Stomach (tissue), 9 donors: ENCODE data around the gene ZNF283. TPM values are rescaled to one million over a fixed set of nuclear protein-coding genes. Genes with fewer than 3 reads are reported as not detected.

Source experiments
- DNase-seq, 2 donors: peaks; one replicate each; pipeline versions ENCODE4 v3.0.0 to v3.0.0-alpha.2; 2013 to 2019
- H3K27ac ChIP-seq, 5 donors: fragments of 200-600 bp in 4 of 5; sonication (generic) in 4 of 5; one replicate each; pipeline ENCODE4 v1.5.1; 2013 to 2019; ENCODE audit warnings: mild to moderate bottlenecking in 1 of 5, moderate library complexity in 1 of 5
- H3K27me3 ChIP-seq, 3 donors: fragments of 200-600 bp; sonication (generic); one replicate each; pipeline ENCODE4 v1.5.1; 2017 to 2019; ENCODE audit warnings: mixed run types in 1 of 3
- H3K36me3 ChIP-seq, 4 donors: fragments of 200-600 bp; sonication (generic); 1 replicate in 3 of 4; 2 replicates in 1 of 4; pipeline ENCODE4 v1.5.1; 2016 to 2019
- H3K4me1 ChIP-seq, 4 donors: fragments of 200-600 bp; sonication (generic); one replicate each; pipeline ENCODE4 v1.5.1; 2016 to 2019
- H3K4me3 ChIP-seq, 4 donors: fragments of 200-600 bp; sonication (generic) in 3 of 4; one replicate each; pipeline ENCODE4 v1.5.1; 2016 to 2019; ENCODE audit warnings: mild to moderate bottlenecking in 1 of 4
- H3K9me3 ChIP-seq, 4 donors: fragments of 200-600 bp; sonication (generic); one replicate each; pipeline ENCODE4 v1.5.1; 2016 to 2019
- CTCF ChIP-seq, 7 experiments: fragments of 450-650 bp in 4 of 7; fragments of 200-600 bp in 3 of 7; sonication (generic) in 3 of 7; IDR thresholded peaks; one replicate each; pipeline ENCODE4 v1.5.1; 2016 to 2019; ENCODE audit warnings: antibody characterized with exemption in 7 of 7, control low read depth in 2 of 7, mild to moderate bottlenecking in 1 of 7
- EP300 ChIP-seq: sonication (generic); formaldehyde crosslinking; IDR thresholded peaks from one replicate; pipeline ENCODE4 v1.6.1; 2017; ENCODE audit warnings: antibody characterized with exemption
- POLR2A ChIP-seq, 4 donors: fragments of 450-650 bp; IDR thresholded peaks; one replicate each; pipeline ENCODE4 v1.6.1; 2016; ENCODE audit warnings: antibody characterized with exemption in 4 of 4, control low read depth in 2 of 4, mild to moderate bottlenecking in 1 of 4, moderate library complexity in 1 of 4
- POLR2AphosphoS5 ChIP-seq, 3 donors: sonication (generic); formaldehyde crosslinking; IDR thresholded peaks; one replicate each; pipeline ENCODE4 v1.6.1; 2016; ENCODE audit warnings: antibody characterized with exemption in 3 of 3
- WGBS, 5 donors: extraction: QIAGEN DNeasy Blood & Tissue Kit in 3 of 5; methylation state at CpG; one replicate each; pipeline versions ENCODE4 v1.1.5 to v1.1.7; 2013 to 2018; 5-methylcytosine and 5-hydroxymethylcytosine counted together
- intact Hi-C: fragments of 100-400 bp; cut with DNase I; formaldehyde crosslinking; loops from one replicate; pipeline ENCODE4 v1.15.1; 2023; ENCODE audit warnings: low total_unique reads
- polyA plus RNA-seq, 3 donors: library from polyadenylated mRNA; stranded (reverse); fragments of 200-250 nt; gene quantifications; one replicate each; pipeline ENCODE4 v1.2.3, GENCODE V29; 2013
- total RNA-seq, 5 donors: library from RNA; depleted of rRNA; stranded (reverse); fragments of >200 nt; gene quantifications; one replicate each; pipeline versions ENCODE4 v1.1.0 to v1.2.3, GENCODE V29; 2014 to 2016
- donor health status: healthy with polysubstance abuse.
- donor health status: Bipolar disorder and iron deficiency.
- donor health status: healthy.

Gene ZNF283
- total and polyA plus RNA-seq, 8 donors = 0.61 to 46.6 (median 4.2) TPM; not detected in 1

GRCh38 chr19:43872547-43873336 lies 45.6 kb downstream of the ZNF283 start:
- DNase-seq = no peak
- TF ChIP-seq POLR2A (IDR thresholded peaks at IDR 0.05) (no peak), CTCF (IDR thresholded peaks at IDR 0.05) (no peak), EP300 (no peak), POLR2AphosphoS5 (IDR thresholded peaks at IDR 0.05) (no peak)
- peaks cover 37 to 97% (median 89%) of the 10 kb centered on the region in 4 donors for H3K9me3 ChIP-seq
- no peak overlapping the region for H3K4me3 ChIP-seq
- no peaks in the 10 kb centered on the region for H3K27me3 ChIP-seq
- H3K4me1 ChIP-seq = no peaks in the 10 kb centered on the region
- intact Hi-C loops = no loop called here
- WGBS, 5 donors = 84 to 90% (median 89%) methylated on average over 5 of the region's 5 CpGs
- H3K27ac ChIP-seq = no peak overlapping the region
- H3K36me3 ChIP-seq = peaks cover 0 to 40% (median 4%) of the 10 kb centered on the region in 4 donors

DNA sequence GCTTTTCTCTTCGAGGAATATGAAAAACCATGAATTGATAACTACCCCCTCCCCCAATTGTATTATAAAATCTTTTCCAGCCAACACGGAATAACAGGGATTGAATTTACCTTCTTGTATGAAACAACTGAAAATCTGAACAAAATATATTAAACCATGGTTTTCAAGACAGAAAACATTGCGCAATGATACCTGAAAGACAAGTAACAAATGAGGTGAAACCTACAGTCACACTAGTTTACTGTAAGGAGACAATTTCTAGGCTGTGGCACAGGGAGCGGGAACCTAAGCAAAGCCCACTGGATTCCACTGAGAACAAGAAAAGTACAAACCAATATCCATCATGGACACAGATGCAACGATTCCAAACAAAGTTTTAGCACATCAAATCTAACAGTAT lies 53.4 kb downstream of the ZNF283 start:
- 88 to 94% (median 92%) methylated on average over 5 of the region's 5 CpGs for WGBS, 5 donors
- H3K4me1 ChIP-seq = no peaks in the 10 kb centered on the region

GRCh38 chr19:43883864-43884263 lies 56.7 kb downstream of the ZNF283 start, which contains the start of gene ZNF404:
ZNF404 (minus strand) TSS chr19:43883964.
- 73 to 89% (median 84%) methylated on average over 2 of the region's 2 CpGs for WGBS, 5 donors
- Histone ChIP-seq H3K36me3 (peaks cover 0 to 49% (median 9%) of the 10 kb centered on the region in 4 donors), H3K27ac (no peak within 1 kb of the TSS), H3K27me3 (no peaks in the 10 kb centered on the region), H3K9me3 (peaks cover 19 to 99% (median 89%) of the 10 kb centered on the region in 4 donors), H3K4me1 (no peaks in the 10 kb centered on the region), H3K4me3 (no peak within 1 kb of the TSS)
- no peak for DNase-seq
- TF ChIP-seq POLR2A (IDR thresholded peaks at IDR 0.05) (no peak), CTCF (IDR thresholded peaks at IDR 0.05) (no peak), POLR2AphosphoS5 (IDR thresholded peaks at IDR 0.05) (no peak), EP300 (no peak)
- intact Hi-C loops = no loop called here

More for the DNA sequence above, 53.4 kb downstream of the ZNF283 start:
- intact Hi-C loops = no loop called here
- peaks cover 0 to 56% (median 14%) of the 10 kb centered on the region in 4 donors for H3K36me3 ChIP-seq
- no peaks in the 10 kb centered on the region for H3K27me3 ChIP-seq
- TF ChIP-seq CTCF (IDR thresholded peaks at IDR 0.05) (no peak), POLR2AphosphoS5 (IDR thresholded peaks at IDR 0.05) (no peak), EP300 (no peak), POLR2A (IDR thresholded peaks at IDR 0.05) (no peak)
- H3K4me3 ChIP-seq = no peak overlapping the region
- no peak for DNase-seq
- no peak overlapping the region for H3K27ac ChIP-seq
- peaks cover 22 to 93% (median 82%) of the 10 kb centered on the region in 4 donors for H3K9me3 ChIP-seq

DNA sequence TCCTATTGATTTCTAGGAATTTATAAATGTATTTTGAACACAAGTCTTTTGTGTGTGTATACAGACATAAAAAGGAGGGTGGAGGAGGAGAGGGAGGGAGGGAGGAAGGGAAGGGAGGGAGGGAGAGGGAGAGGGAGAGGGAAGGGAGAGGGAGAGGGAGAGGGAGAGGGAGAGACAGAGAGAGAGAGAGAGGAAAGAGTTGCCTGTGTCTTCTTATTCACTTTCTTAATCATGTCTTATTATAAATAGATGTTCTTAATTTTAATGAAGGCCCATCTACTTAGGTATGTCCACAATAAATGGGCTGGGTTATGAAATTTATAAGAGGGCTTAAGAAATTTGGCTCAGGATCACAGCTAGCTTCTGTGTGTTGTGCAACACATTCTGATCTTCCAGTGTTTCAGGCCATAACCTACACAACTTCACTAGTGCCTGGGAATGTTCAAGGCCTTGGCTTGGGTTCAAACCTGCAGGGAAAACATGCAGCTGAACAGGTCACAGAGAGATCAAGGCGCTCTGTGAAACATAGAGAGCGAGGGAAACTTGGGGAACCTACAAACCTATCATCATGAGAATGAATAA lies 68.7 kb downstream of the ZNF283 start:
- peaks cover 0 to 44% (median 5%) of the 10 kb centered on the region in 4 donors for H3K36me3 ChIP-seq
- TF ChIP-seq POLR2A (IDR thresholded peaks at IDR 0.05) (no peak), POLR2AphosphoS5 (IDR thresholded peaks at IDR 0.05) (no peak), EP300 (no peak), CTCF (IDR thresholded peaks at IDR 0.05) (no peak)
- H3K27me3 ChIP-seq = no peaks in the 10 kb centered on the region
- no peak for DNase-seq
- peaks cover 0 to under 1% (median under 1%) of the 10 kb centered on the region in 4 donors for H3K4me1 ChIP-seq
- 91 to 99% (median 93%) methylated on average over 2 of the region's 2 CpGs for WGBS, 5 donors
- intact Hi-C loops = no loop called here
- no peak overlapping the region for H3K4me3 ChIP-seq
- peaks cover 3 to 97% (median 66%) of the 10 kb centered on the region in 4 donors for H3K9me3 ChIP-seq
- no peak overlapping the region for H3K27ac ChIP-seq

Other genes starting within 250 kb of the ZNF283 start
- 10 to 100 TPM in 4 of 5 donors, 1 to 10 TPM in 1; 5.3 to 57.1 (median 25.3) TPM for gene IRGQ, start 231.2 kb upstream of the ZNF283 start, total RNA-seq
- gene IRGQ, start 231.2 kb upstream of the ZNF283 start, polyA plus RNA-seq = 1 to 10 TPM; 2.0 to 4.9 (median 2.6) TPM
- gene ZNF576, start 230.7 kb upstream of the ZNF283 start, total RNA-seq = 10 to 100 TPM in 3 of 5 donors, 1 to 10 TPM in 1, not detected in 1; 4.2 to 21.6 (median 15.9) TPM
- gene ZNF576, start 230.7 kb upstream of the ZNF283 start, polyA plus RNA-seq = 10 to 100 TPM; 13.7 to 18.2 (median 14.9) TPM
- gene SRRM5, start 215.2 kb upstream of the ZNF283 start, total RNA-seq = not detected
- gene SRRM5, start 215.2 kb upstream of the ZNF283 start, polyA plus RNA-seq = under 1 TPM in 2 of 3 donors, not detected in 1; 0.45 to 0.50 TPM
- 10 to 100 TPM in 4 of 5 donors, 1 to 10 TPM in 1; 7.8 to 72.7 (median 11.2) TPM for gene ZNF428, start 207.7 kb upstream of the ZNF283 start, total RNA-seq
- 10 to 100 TPM; 30.9 to 47.9 (median 42.8) TPM for gene ZNF428, start 207.7 kb upstream of the ZNF283 start, polyA plus RNA-seq
- 1 to 10 TPM in 4 of 5 donors, not detected in 1; 4.9 to 8.6 (median 6.2) TPM for gene CADM4, start 187.5 kb upstream of the ZNF283 start, total RNA-seq
- gene CADM4, start 187.5 kb upstream of the ZNF283 start, polyA plus RNA-seq = 10 to 100 TPM in 1 of 3 donors, 1 to 10 TPM in 2; 5.0 to 14.2 (median 8.9) TPM
- 10 to 100 TPM in 4 of 5 donors, 1 to 10 TPM in 1; 2.0 to 57.2 (median 26.1) TPM for gene PLAUR, start 157.2 kb upstream of the ZNF283 start, total RNA-seq
- gene PLAUR, start 157.2 kb upstream of the ZNF283 start, polyA plus RNA-seq = 10 to 100 TPM in 2 of 3 donors, 1 to 10 TPM in 1; 9.1 to 35.9 (median 31.1) TPM
- not detected for gene IRGC, start 111.2 kb upstream of the ZNF283 start, total RNA-seq
- gene IRGC, start 111.2 kb upstream of the ZNF283 start, polyA plus RNA-seq = not detected
- 10 to 100 TPM in 3 of 5 donors, 1 to 10 TPM in 2; 3.5 to 59.4 (median 11.3) TPM for gene SMG9, start 72.4 kb upstream of the ZNF283 start, total RNA-seq
- 10 to 100 TPM; 11.8 to 27.9 (median 22.1) TPM for gene SMG9, start 72.4 kb upstream of the ZNF283 start, polyA plus RNA-seq
- 100 to 1,000 TPM in 1 of 5 donors, 10 to 100 TPM in 3, 1 to 10 TPM in 1; 3.1 to 222 (median 32.7) TPM for gene KCNN4, start 46.3 kb upstream of the ZNF283 start, total RNA-seq
- gene KCNN4, start 46.3 kb upstream of the ZNF283 start, polyA plus RNA-seq = 10 to 100 TPM in 1 of 3 donors, 1 to 10 TPM in 2; 7.6 to 22.4 (median 8.6) TPM
- under 1 TPM in 1 of 5 donors, not detected in 4; 0.43 TPM for gene LYPD5, start 24.9 kb upstream of the ZNF283 start, total RNA-seq
- 1 to 10 TPM in 2 of 3 donors, under 1 TPM in 1; 0.61 to 3.9 (median 2.6) TPM for gene LYPD5, start 24.9 kb upstream of the ZNF283 start, polyA plus RNA-seq
- 1 to 10 TPM in 1 of 5 donors, under 1 TPM in 1, not detected in 3; 0.29 to 1.3 TPM for gene ZNF404, start 56.6 kb downstream of the ZNF283 start, total RNA-seq
- gene ZNF404, start 56.6 kb downstream of the ZNF283 start, polyA plus RNA-seq = 1 to 10 TPM in 1 of 3 donors, under 1 TPM in 2; 0.61 to 5.8 (median 0.93) TPM
- gene ZNF45, start 108.0 kb downstream of the ZNF283 start, total RNA-seq = 10 to 100 TPM in 1 of 5 donors, 1 to 10 TPM in 3, under 1 TPM in 1; 0.89 to 17.1 (median 8.1) TPM
- gene ZNF45, start 108.0 kb downstream of the ZNF283 start, polyA plus RNA-seq = 1 to 10 TPM; 3.3 to 4.9 (median 3.7) TPM
- gene ZNF221, start 123.9 kb downstream of the ZNF283 start, total RNA-seq = 10 to 100 TPM in 1 of 5 donors, 1 to 10 TPM in 3, not detected in 1; 1.4 to 12.1 (median 7.0) TPM
- gene ZNF221, start 123.9 kb downstream of the ZNF283 start, polyA plus RNA-seq = under 1 TPM; 0.31 to 0.76 (median 0.40) TPM
- gene ZNF155, start 156.9 kb downstream of the ZNF283 start, total RNA-seq = 1 to 10 TPM in 4 of 5 donors, not detected in 1; 4.2 to 9.4 (median 5.1) TPM
- gene ZNF155, start 156.9 kb downstream of the ZNF283 start, polyA plus RNA-seq = 1 to 10 TPM; 3.7 to 4.7 (median 3.8) TPM
- gene ZNF230, start 175.6 kb downstream of the ZNF283 start, total RNA-seq = 10 to 100 TPM in 1 of 5 donors, 1 to 10 TPM in 3, not detected in 1; 1.3 to 16.1 (median 6.3) TPM
- 1 to 10 TPM; 1.1 to 2.1 (median 1.1) TPM for gene ZNF230, start 175.6 kb downstream of the ZNF283 start, polyA plus RNA-seq
- 1 to 10 TPM in 2 of 5 donors, not detected in 3; 2.2 to 6.1 TPM for gene ZNF222, start 198.1 kb downstream of the ZNF283 start, total RNA-seq
- 1 to 10 TPM; 1.1 to 2.8 (median 1.7) TPM for gene ZNF222, start 198.1 kb downstream of the ZNF283 start, polyA plus RNA-seq
- gene ZNF223, start 224.7 kb downstream of the ZNF283 start, total RNA-seq = 1 to 10 TPM in 2 of 5 donors, not detected in 3; 8.0 to 8.1 TPM
- gene ZNF223, start 224.7 kb downstream of the ZNF283 start, polyA plus RNA-seq = 1 to 10 TPM; 1.2 to 8.6 (median 2.9) TPM
- 1 to 10 TPM in 3 of 5 donors, under 1 TPM in 1, not detected in 1; 0.29 to 7.6 (median 3.9) TPM for gene ZNF284, start 244.8 kb downstream of the ZNF283 start, total RNA-seq
- under 1 TPM; 0.15 to 0.68 (median 0.37) TPM for gene ZNF284, start 244.8 kb downstream of the ZNF283 start, polyA plus RNA-seq